NCI-H1092 treated with DMSO at 0.1 percent for 48 hours (cell line): Measurements from ENCODE around the gene TMEM184A.

Experiments
- DNase-seq: peaks from one replicate; lab custom pipeline; 2025; lab: John Stamatoyannopoulos, UW

Gene TMEM184A

DNA sequence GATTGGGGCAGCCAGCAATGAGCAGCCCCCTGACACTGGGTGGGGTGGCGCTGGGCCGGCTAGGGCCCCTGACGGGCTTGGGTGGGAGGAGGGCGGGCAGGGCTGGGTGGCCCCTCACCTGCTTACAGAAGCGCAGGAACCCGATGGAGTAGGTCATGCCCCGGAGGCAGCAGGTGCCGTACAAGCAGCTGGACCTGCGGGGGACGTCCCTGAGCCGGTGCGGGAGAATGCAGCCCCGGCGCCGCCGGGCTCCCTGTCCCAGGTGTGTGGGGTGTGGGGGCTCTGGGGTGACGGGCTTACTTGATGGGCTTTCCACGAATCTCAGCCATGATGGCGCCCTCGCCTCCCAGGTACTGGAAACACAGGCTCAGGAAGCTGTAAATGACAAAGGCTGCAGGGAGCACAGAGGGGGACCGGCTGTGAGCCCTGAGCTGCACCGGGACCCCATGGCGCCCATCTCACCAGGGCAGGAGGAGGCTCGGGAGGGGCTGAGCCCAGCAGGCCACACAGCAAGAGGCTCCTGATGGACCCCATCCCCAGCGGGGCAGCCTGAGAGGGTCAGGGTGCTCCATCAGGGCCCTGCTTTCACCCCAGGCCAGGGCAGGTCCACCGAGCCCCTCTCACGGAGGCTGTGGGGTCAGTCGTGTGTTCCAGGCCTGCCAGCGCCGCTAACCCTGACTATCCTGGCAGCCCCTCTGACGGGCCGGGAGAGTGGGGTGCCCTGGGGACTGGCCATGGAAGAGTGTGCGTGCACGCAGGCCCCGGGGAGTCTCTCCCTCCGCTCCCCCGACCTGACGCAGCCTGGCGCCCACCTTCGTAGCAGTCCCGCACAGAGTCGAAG is 5.8 kb downstream of the TMEM184A start:
- DNase-seq = no peak

DNA sequence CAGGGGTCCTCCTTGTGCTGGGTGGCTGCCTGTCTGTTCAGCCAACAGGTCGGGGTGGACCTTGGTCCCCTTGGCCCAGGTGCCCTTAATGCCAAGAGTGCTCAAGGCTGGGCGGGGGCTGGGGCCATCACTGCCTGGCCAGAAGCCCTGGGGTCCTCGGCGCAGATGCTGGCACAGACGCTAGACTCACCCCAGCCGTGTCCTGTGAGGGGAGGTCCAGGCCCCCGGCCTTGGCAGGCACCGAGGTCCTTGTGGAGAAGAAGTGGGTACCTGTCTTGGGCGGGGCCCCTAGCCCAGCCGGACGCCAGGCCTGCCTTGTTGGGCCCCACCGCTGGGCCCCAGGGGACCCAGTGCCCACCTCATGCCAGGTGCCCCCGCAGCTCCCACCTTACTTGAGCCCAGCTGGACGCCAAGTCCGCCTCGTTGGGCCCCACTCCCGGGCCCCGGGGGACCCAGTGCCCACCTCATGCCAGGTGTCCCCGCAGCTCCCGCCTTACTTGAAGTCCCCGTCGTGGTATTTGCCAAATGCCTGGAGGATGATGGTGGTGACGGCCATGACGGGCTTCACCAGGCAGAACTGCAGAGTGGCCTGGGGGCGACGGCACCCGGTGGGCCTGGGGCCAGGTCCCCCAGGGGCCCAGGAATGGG is 6.5 kb downstream of the TMEM184A start:
- no peak for DNase-seq

DNA sequence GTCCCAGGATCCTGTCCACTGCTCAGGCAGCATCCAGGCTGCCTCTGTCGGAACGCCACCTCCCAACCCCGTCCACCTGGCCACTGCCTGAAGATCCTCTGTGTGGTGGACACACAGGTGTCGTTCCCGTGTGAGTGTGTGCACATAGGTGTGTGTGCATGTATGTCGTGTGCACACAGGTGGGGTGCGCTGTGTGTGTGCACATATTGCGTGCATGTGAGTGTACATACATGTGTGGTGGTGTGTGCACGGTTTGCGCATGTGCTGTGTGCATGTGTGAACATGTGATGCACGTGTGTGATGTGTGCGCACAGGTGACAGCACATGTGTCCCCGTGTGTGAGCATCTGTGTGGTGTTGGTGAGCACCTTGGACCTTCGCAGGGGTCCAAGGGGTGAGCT is 7.1 kb downstream of the TMEM184A start:
- DNase-seq = no peak

DNA sequence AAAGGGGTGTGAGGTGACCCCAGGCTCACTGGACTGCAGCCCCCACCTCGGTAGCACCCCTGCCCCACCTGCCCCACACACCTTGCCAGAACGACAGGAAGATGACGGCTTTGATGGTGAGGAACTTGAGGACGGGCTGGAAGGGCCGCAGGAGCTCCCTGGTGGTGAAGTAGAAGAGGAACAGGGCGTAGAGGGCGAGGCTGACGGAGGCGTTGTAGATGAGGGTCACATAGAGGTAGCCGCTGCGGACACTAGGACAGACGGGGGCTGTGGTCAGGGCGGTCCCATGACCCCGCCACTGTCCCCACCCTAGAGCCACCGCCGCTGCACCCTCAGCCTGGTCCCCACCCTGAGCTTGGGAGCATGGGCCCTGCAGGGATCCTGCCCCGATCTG is 7.6 kb downstream of the TMEM184A start:
- DNase-seq = no peak

DNA sequence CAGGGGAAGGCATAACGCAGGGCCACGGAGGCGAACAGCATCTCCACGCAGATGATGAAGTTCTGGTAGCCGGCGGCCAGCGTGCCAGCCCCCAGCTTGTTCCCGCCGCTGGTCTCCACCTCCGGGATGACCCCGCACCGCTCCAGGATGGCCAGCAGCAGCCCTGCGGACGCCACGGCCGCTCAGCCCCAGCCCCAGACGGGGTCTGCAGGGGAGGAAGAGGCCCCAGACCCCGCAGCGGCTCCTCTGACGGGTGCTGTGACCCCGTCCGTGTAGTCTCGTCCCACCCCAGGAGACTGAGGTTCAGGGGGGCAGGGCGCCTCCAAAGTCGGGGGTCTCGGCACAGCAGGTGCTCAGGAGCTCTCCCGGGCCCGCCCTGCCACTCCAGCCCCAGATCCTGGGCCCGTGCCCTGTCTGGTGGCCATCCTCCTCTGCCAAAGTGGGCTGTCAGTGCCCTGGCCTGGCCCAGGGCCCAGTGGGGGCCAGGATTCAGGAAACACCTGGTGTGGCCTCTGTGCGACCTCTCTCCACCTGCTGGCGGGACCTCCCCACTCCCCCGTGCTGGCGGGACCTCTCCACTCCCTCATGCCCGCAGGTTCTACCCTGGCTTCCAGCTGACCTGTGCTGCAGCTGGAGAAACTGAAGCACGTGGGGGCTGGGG is 8.1 kb downstream of the TMEM184A start:
- DNase-seq = no peak

DNA sequence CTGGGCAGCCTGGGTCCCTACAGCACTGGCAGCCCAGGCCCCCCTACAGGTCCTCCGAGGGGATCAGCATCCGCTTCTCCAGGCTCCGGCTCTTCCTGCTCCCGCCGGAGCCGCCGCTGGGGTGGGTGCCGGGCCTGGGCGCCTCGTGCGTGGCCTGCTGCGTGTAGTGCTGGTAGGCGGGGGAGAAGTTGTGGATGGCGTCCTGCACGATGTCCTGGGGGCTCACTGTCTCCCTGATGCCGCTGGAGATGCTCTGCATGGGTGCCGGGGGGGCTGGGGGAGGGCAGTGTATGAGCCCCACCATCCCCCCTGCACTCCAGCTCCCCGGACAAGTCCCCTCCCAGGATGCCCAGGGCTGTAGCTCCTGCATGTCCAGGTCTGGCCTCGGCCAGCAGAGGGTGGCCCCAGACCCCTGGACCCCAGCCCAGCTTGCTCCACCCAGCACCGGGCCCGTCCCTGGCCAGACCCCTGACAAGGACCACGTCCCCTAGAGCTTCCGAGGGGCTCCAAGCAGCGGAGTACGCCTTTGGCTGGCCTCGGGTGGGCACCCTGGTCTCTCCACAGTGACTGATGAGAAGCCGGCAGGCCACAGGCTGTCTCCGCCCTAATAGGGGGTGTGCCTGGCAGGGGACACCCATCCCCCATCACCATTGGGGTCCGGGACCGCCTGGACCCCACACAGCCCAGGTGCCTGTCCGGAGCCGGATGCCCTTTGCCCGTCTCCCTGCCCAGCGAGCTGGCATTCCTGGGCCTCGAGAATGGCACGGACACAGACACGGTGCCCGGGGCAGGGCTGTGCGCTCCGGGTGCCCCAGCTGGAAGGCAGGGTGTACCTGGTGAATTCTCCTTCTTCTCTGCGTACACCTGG is 8.9 kb downstream of the TMEM184A start:
- DNase-seq = no peak

DNA sequence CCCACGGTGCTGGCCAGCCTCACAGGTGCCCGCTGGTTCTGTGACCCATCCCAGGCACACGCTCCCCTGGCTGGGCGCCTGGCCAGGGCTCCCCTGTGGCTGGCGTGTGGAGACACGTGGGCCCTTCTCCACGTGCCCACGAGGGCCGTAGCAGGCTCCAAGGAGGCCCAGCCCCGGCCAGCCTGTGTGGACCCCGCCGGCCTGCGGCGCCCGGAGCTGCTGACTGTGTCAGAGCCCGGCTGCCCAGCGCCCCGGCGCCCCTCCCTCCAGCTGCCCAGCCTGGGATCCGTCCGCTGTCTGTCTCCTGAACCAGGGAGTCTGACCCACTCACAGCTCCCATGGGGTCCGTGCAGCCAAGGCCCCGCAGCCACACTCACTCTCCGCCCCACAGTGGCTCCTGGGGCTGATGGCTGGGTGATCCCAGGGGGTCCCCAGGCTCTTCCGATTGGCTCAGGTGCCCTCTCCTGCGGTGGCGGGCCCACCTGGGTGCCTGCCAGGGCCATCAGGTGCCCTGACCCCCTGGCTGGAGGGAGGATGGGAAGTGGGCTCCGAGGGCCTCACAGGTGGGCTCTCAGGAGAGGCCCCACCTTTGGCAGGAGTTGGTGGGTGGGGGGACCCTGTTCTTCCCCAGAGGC is 9.6 kb downstream of the TMEM184A start:
- no peak for DNase-seq

DNA sequence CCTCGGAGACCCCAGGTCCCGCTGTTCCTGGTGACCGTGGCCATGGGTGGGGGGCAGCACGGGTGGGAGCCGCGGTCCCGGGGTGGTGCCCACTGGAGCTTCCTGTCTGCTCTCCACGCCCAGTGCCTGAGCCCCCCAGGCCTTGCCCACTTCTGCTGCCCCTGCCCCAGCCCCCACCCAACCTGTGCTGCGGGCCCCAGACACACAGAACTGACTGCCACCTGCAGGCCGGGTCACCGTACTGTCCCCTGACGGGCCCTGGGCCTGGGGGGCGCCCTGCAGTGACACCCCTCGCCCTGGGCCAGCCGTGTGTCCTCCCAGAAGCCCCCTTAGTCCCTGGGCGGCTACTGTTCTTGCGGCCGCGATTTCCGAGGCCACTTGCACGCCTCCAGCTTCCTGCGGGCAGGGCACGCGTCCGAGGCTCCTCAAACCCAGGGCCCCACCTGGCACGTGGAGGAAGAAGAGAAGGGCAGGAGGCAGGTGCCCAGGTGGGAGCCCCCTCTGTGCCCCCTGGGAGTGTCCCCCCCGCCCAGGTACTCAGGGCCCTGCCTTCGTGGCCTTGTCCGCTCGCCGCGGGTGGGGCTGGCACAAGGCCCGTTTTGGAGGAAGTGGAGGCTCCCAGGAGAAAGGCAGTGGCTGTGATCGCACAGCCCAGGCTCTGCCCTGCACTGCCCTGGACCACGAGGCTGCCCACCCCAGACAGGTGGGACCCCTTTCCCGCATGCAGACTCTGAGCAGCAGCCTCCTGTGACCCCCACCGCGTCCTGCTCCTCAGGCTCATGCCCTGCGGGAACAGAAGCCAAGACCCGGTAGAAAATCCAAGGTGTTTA is 10.4 kb downstream of the TMEM184A start:
- DNase-seq = no peak

DNA sequence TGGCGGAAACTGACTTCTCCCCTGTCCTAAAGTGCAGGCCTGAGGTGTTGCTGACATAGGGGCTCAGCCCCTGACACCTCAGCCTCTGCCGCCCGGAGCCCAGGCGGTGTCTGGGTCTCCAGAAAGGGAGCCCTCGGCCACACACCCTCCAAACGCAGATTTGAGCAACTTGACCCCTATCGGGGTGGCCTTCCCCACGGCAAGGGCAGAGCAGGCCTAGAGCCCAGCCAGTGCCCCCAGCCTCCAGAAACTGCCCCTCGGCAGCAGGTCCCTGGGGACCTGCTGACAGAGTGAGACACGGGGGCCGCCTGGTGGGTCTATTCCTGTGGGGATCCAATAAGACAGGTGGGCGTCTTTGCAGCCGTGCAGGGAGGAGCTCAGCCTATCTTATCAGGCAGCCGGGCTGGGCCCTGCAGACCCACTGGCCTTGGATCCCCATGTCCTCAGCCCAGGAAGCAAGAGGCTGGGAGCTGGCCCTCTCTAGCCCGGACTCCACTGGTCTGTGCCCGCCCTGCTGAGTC is 11.0 kb downstream of the TMEM184A start:
- DNase-seq = no peak

DNA sequence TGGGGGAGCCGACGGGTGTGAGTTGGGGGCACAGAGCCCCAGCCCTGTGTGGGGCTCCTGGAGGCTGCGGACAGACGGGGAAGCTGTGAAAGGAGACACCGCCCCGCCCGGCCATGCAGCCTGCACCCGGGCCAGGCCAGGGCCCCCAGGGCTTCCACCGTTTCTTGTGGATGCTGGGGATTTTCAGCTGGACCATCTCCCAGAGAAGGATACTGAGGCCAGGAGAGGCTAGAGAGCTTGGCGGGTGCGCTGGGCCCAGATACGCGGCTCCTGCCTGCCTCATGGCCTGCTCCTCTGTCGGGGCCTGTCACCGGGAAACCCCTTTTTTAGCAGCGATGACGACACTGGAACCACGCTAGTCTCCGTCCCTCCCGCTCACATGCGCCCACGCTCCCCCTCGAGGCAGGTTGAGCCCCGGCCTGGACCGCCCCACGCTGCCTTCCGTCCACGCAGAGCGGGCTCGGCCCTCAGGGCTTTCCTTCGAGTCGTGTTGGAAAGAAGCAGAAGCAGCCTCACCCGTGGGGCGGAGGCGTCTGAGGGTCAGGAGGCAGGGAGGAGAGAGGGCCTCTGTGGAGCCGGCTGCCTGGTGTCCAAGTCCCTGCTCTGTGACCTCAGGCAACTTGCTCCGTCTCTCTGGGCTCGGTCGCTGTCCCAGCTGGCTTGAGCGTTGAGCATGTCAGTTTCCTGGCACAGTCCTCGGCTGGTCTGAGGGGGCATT is 11.7 kb downstream of the TMEM184A start:
- DNase-seq = no peak

DNA sequence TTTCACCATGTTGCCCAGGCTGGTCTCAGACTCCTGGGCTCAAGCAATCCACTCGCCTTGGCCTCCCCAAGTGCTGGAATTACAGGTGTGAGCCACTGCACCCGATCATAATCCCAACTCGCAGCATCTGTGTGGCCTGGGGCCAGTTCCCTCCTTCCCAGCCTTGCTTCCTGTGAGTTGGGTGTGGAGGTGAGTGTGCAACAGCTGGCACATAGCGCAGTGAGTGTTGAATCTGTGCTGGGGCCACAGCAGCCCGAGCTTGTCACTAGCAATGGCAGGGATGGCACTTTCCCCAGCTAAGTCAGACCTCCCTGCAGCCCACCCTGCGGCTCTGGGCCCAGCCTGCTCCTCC is 12.2 kb downstream of the TMEM184A start:
- no peak for DNase-seq

DNA sequence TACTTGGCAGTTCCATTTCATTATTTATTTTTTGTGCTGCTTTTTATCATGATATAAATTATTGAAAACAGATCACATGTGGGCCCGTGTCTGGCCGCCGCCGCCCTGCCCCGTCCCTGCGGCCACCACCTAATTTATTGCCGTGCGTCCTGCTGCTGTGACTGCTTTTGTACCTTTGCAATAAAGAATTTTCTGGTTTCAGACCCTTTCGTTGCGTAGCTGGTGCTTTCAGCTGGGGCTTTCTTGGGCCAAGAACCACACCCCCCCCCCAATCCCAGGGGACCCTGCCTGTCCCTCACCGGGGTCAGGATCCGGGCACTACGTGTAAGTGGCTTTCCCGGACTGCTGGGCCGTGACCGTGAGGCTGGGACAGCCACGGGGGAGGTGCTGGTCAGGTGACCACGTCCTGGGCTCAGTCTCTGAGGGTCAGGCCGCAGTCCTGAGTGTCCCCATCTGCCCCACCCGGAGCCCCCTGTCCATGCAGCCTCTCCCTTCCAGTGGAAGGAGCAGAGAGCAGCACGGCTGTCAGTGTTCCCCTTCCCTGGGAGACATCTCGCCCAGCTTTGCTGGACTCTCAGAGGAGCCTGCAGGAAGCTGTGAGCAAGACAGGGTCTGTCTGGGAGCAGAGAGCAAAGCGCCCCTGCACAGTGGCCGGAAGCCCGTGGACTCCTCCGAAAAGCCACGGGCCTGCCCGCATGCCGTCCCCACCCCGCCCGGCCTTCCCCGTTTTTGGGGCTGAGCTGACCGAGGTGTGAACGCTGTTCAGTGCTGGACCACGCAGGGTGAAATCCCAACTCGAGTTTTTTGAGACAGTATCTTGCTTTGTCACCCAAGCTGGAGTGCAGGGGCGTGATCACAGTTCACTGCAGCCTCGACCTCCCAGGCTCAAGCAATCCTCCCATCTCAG is 12.9 kb downstream of the TMEM184A start:
- DNase-seq = no peak

DNA sequence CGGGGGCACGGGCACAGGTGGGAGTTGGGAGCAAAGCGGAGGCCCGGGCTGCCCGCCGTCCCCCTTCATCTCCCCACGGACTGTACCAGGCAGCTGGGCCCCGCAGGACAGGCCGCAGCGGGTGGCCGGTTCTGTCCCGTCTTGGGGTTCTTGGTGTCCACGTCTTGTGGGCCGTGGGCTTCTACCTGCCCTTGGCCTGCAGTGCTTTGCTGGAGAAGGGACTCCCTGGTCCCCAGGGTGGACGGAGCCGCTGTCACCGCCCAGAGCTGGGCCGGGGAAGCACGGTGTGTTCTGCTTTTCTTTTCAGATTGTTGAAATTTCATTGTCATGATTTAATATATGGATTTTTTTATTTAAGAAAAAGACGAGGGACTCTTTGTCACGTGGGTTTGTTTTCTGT is 13.7 kb downstream of the TMEM184A start:
- DNase-seq = no peak

DNA sequence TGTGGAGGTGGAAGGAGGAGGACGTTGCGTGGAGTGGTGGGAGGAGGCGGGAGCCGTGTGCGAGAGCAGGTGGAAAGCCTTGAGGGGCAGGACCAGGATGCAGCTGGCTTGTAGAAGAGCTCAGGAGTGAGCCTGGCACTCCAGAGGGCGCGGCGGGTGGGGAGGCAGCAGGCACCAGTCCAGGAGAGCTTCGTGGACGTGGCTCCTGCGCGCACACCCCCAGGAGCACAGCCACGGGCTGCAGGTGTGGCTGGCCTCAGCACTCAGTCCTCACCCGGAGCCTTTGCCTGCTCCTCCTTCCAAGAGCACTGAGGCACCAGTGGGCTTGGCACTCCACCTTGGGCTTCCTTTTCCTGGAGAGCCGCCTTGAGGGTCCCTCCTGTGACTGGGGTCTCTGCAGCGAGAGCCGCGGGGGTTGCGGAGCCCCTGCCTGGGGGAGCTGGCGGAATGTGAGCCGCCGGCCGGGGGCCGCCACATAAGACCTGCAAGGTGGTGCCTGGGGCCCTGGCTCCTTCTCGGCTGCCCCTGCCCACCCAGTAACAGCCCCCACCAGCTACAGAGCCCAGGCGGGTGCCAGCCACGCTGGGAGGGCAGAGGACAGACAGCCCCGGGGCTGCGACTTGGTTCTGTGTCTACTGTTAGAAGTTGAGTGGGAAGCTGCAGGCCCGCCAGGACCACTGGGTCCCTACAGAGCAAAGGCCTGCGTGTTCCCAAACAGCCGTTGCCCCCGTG is 14.4 kb downstream of the TMEM184A start:
- DNase-seq = no peak

DNA sequence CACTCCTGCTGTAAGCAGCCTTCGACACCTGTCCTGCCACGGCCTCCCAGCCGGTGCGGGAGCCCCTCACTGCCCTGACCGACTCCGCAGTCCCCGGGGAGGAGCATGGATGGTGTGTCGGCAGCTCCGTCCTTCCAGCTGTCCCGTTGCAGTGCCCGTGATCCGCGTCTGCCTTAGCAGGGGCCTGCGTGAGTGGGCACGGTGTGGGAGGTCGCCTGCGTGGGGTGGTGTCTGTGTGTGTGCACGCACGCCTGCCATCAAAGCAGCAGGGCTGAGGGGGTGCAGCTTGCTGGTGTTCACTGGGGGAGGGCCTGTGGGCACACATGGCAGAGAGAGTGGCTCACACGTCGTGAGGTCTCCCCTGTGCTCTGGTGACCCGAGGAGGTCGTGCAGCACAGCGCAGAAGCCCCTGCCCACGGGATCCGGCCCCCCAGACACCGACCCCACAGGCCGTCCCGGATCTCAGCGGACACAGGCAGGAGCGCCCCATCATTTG is 15.2 kb downstream of the TMEM184A start:
- no peak for DNase-seq

DNA sequence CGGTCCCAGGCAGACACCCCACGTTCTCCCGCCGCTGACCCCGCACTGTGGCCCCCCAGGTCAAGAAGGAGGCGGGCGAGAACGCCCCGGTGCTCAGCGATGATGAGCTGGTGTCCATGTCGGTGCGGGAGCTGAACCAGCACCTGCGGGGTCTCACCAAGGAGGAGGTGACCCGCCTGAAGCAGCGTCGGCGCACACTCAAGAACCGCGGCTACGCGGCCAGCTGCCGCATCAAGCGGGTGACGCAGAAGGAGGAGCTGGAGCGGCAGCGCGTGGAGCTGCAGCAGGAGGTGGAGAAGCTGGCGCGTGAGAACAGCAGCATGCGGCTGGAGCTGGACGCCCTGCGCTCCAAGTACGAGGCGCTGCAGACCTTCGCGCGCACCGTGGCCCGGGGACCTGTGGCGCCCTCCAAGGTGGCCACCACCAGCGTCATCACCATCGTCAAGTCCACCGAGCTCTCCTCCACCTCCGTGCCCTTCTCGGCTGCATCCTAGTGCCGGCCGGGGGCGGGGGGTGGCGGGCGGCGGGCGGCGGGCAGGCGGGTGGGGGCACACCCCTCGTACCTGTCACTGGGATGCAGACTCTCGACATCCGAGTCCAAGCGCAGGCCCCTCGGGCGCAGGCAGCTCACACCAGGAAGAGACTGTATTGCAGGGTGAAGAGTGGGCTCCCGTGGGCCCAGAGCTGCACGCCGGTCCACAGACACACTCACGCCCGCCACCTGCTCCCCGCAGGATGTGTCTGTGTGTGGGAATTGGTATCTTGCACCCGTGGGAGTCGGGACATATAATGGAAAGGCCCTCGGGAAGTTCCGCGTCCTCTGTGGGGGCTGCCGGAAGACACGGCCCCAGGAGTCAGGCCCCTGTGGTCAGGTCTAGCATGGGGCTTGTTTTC is 15.9 kb downstream of the TMEM184A start:
- DNase-seq = no peak
